Keratinocyte (primary cell): Measurements from ENCODE around the gene SMTNL2. TPM values are rescaled to one million over a fixed set of nuclear protein-coding genes. Genes with fewer than 3 reads are reported as not detected.

Experiments
- DNase-seq: peaks from one replicate; pipeline ENCODE4 v3.0.0-alpha.2; 2011; ENCODE audit warnings: low read depth, missing footprints, low spot score
- FAIRE-seq: peaks from 2 replicates; lab custom pipeline; 2011; peaks lifted over from hg19 to GRCh38; lab: Jason Lieb, UNC
- H2AFZ ChIP-seq: 2 replicates; pipeline ENCODE4 v1.6.0; 2012; ENCODE audit warnings: low read length, control low read depth, inconsistent platforms; ENCODE audit not compliant: control insufficient read depth
- H3K27ac ChIP-seq: 2 replicates; pipeline ENCODE4 v1.5.1; 2011; ENCODE audit warnings: low read length; ENCODE audit not compliant: control insufficient read depth, insufficient read depth
- H3K27me3 ChIP-seq: 3 replicates; pipeline ENCODE4 v1.6.0; 2011; ENCODE audit warnings: low read length; ENCODE audit not compliant: control insufficient read depth, insufficient read depth; ENCODE audit errors: extremely low read depth
- H3K36me3 ChIP-seq, 2 experiments: 2 replicates in 1 of 2; 3 replicates in 1 of 2; pipeline ENCODE4 v1.5.1; 2011; ENCODE audit warnings: low read length in 2 of 2, mild to moderate bottlenecking in 1 of 2; ENCODE audit not compliant: control insufficient read depth in 2 of 2, insufficient read depth in 2 of 2; ENCODE audit errors: extremely low read depth in 1 of 2
- H3K4me1 ChIP-seq: 3 replicates; pipeline ENCODE4 v1.5.1; 2011; ENCODE audit warnings: low read length; ENCODE audit not compliant: control insufficient read depth, insufficient read depth; ENCODE audit errors: extremely low read depth
- H3K4me2 ChIP-seq: 3 replicates; pipeline ENCODE4 v1.6.0; 2011; ENCODE audit warnings: low read depth, low read length; ENCODE audit not compliant: control insufficient read depth, insufficient read depth; ENCODE audit errors: extremely low read depth
- H3K4me3 ChIP-seq, 3 experiments: fragments of 200-600 bp in 1 of 3; sonication (generic) in 1 of 3; 2 replicates in 2 of 3; 3 replicates in 1 of 3; pipeline ENCODE4 v1.5.1; 2011 to 2016; ENCODE audit warnings: low read length in 3 of 3, mild to moderate bottlenecking in 3 of 3, control low read depth in 2 of 3, inconsistent platforms in 1 of 3, low read depth in 1 of 3, mixed read lengths in 1 of 3, mixed run types in 1 of 3, moderate library complexity in 1 of 3; ENCODE audit not compliant: control insufficient read depth in 2 of 3, insufficient read depth in 2 of 3; ENCODE audit errors: extremely low read depth in 1 of 3
- H3K79me2 ChIP-seq: 2 replicates; pipeline ENCODE4 v1.6.0; 2012; ENCODE audit warnings: low read length; ENCODE audit not compliant: control insufficient read depth, insufficient read depth
- H3K9ac ChIP-seq: 3 replicates; pipeline ENCODE4 v1.6.0; 2011; ENCODE audit warnings: low read length; ENCODE audit not compliant: control insufficient read depth, insufficient read depth; ENCODE audit errors: extremely low read depth
- H3K9me1 ChIP-seq: 3 replicates; pipeline ENCODE4 v1.6.0; 2011; ENCODE audit warnings: low read length; ENCODE audit not compliant: control insufficient read depth, insufficient read depth; ENCODE audit errors: extremely low read depth
- H3K9me3 ChIP-seq: 2 replicates; pipeline ENCODE4 v1.5.1; 2012; ENCODE audit warnings: low read depth, low read length; ENCODE audit not compliant: control insufficient read depth
- H4K20me1 ChIP-seq: 3 replicates; pipeline ENCODE4 v1.6.0; 2011; ENCODE audit warnings: low read length; ENCODE audit not compliant: control insufficient read depth, insufficient read depth; ENCODE audit errors: extremely low read depth
- CTCF ChIP-seq, 3 experiments: IDR thresholded peaks in 1 of 3; conservative IDR thresholded peaks in 1 of 3; optimal IDR thresholded peaks in 1 of 3; 2 replicates in 2 of 3; 3 replicates in 1 of 3; pipeline versions ENCODE3 to v1.5.1; 2011; ENCODE audit warnings: low read length in 3 of 3, mild to moderate bottlenecking in 3 of 3, moderate library complexity in 2 of 3, control low read depth in 1 of 3, inconsistent platforms in 1 of 3; ENCODE audit not compliant: insufficient read depth in 2 of 3; ENCODE audit errors: extremely low read depth in 1 of 3
- EZH2 ChIP-seq: IDR thresholded peaks from one replicate; pipeline ENCODE4 v1.6.1; 2012; ENCODE audit warnings: inconsistent platforms, mild to moderate bottlenecking, low read length, moderate library complexity
- dilution Hi-C: fragments of 300-500 bp; cut with MboI; formaldehyde crosslinking; loops from one replicate; pipeline ENCODE4 v1.7.0; 2020; ENCODE audit warnings: low sequenced_read_pairs; ENCODE audit not compliant: extremely low pct_ligation_motif_present
- polyA plus RNA-seq, 5 experiments: library from polyadenylated mRNA; depleted of rRNA in 3 of 5; stranded (reverse) in 3 of 5; stranded (forward) in 1 of 5; unstranded in 1 of 5; fragments of >200 nt; gene quantifications; 1 replicate in 1 of 5; 2 replicates in 3 of 5; 3 replicates in 1 of 5; pipeline versions ENCODE4 v1.2.1 to v1.2.3, GENCODE V29; 2011 to 2012; ENCODE audit warnings: missing spikeins in 2 of 5, low read depth in 1 of 5, low replicate concordance in 1 of 5

Gene SMTNL2
- polyA plus RNA-seq, 1 donor (not counting 4 experiments of a cell fraction or from before 2014, with no cell fraction given): not detected

GRCh38 chr17:4617590-4618351, 33.4 kb downstream of the SMTNL2 start:
- dilution Hi-C loops: no loop called here
- H3K9me3 ChIP-seq: no peaks in the 10 kb centered on the region
- H4K20me1 ChIP-seq: no peaks in the 10 kb centered on the region
- H3K4me2 ChIP-seq: no peak overlapping the region
- no peaks in the 10 kb centered on the region for H3K4me1 ChIP-seq
- no peak overlapping the region for H3K9ac ChIP-seq
- H3K9me1 ChIP-seq: no peaks in the 10 kb centered on the region
- H3K4me3 ChIP-seq: no peak overlapping the region
- H3K27me3 ChIP-seq: peaks cover 15% of the 10 kb centered on the region
- H3K36me3 ChIP-seq: no peaks in the 10 kb centered on the region
- no peak overlapping the region for H2AFZ ChIP-seq
- H3K27ac ChIP-seq: no peak overlapping the region
- no peaks in the 10 kb centered on the region for H3K79me2 ChIP-seq
- no peak for DNase-seq
- no peak for FAIRE-seq
- TF ChIP-seq CTCF (optimal IDR thresholded peaks at IDR 0.05 in 1 of 3, IDR thresholded peaks at IDR 0.05 in 1 of 3, conservative IDR thresholded peaks at IDR 0.05 in 1 of 3; ENCODE audit: extremely low read depth in 1 of 3, insufficient read depth in 2 of 3, low read length in 3 of 3) (no peak), EZH2 (no peak)

GRCh38 chr17:4620531-4621101, 36.3 kb downstream of the SMTNL2 start:
- Histone ChIP-seq H4K20me1 (no peaks in the 10 kb centered on the region), H2AFZ (no peak overlapping the region), H3K79me2 (no peaks in the 10 kb centered on the region), H3K4me1 (peaks cover 2% of the 10 kb centered on the region), H3K4me3 (no peak overlapping the region), H3K36me3 (no peaks in the 10 kb centered on the region), H3K4me2 (no peak overlapping the region), H3K27ac (no peak overlapping the region), H3K9me3 (no peaks in the 10 kb centered on the region), H3K9me1 (no peaks in the 10 kb centered on the region), H3K27me3 (peaks cover 19% of the 10 kb centered on the region), H3K9ac (no peak overlapping the region)
- no peak for TF ChIP-seq CTCF (optimal IDR thresholded peaks at IDR 0.05 in 1 of 3, IDR thresholded peaks at IDR 0.05 in 1 of 3, conservative IDR thresholded peaks at IDR 0.05 in 1 of 3; ENCODE audit: extremely low read depth in 1 of 3, insufficient read depth in 2 of 3, low read length in 3 of 3)
- no peak for DNase-seq
- dilution Hi-C loops: no loop called here
- FAIRE-seq: no peak
